HEK293 (cell line): ENCODE data around the gene PTX4.
"Not testable (repeated sequence)": the region's sequence is repeated elsewhere in the genome, so short reads cannot be mapped to it uniquely, and the experiment has no call there.

Source experiments
- CTCF ChIA-PET: fragments of 350-600 bp; formaldehyde crosslinking; extraction: SDS; loops from one replicate; lab custom pipeline; 2021; ENCODE audit warnings: antibody characterized with exemption; lab: Yijun Ruan, JAX
- POLR2A ChIA-PET: fragments of 300-600 bp; formaldehyde crosslinking; extraction: SDS; loops from one replicate; lab custom pipeline; 2020; ENCODE audit warnings: antibody characterized with exemption, inconsistent platforms; lab: Yijun Ruan, JAX
- H3K27ac ChIP-seq: fragments of 200-500 bp; sonication (Bioruptor generic); 2 replicates; pipeline ENCODE4 v1.5.1; 2014; ENCODE audit warnings: low read depth, low read length, control low read depth, inconsistent platforms; ENCODE audit errors: extremely low read depth
- H3K36me3 ChIP-seq, 2 experiments: fragments of 200-500 bp in 1 of 2; sonication (Bioruptor generic) in 1 of 2; 1 replicate in 1 of 2; 2 replicates in 1 of 2; pipeline ENCODE4 v1.5.1; 2014 to 2017; ENCODE audit warnings: inconsistent platforms in 2 of 2, low read length in 2 of 2; ENCODE audit not compliant: control insufficient read depth in 2 of 2, insufficient read depth in 1 of 2
- H3K4me1 ChIP-seq: fragments of 200-500 bp; sonication (Bioruptor generic); 2 replicates; pipeline ENCODE4 v1.5.1; 2014; ENCODE audit warnings: mild to moderate bottlenecking, low read length, inconsistent platforms; ENCODE audit not compliant: control insufficient read depth, insufficient read depth
- H3K4me3 ChIP-seq: 2 replicates; pipeline ENCODE4 v1.5.1; 2011; ENCODE audit warnings: low read depth, mild to moderate bottlenecking, control low read depth, low read length, moderate library complexity
- H3K9me3 ChIP-seq: fragments of 200-500 bp; sonication (Bioruptor generic); 2 replicates; pipeline ENCODE4 v1.5.1; 2014; ENCODE audit warnings: low read depth, low read length, inconsistent platforms; ENCODE audit not compliant: control insufficient read depth, insufficient read depth
- BCL11B ChIP-seq: fragments of 450-650 bp; formaldehyde crosslinking; IDR thresholded peaks from 2 replicates; pipeline ENCODE4 v1.5.1; 2016; ENCODE audit warnings: low read depth, missing biosample characterization, missing genetic modification characterization
- BCL6B ChIP-seq: fragments of 450-650 bp; formaldehyde crosslinking; IDR thresholded peaks from 2 replicates; pipeline ENCODE4 v1.5.1; 2017; ENCODE audit warnings: missing biosample characterization, missing genetic modification characterization
- EGR2 ChIP-seq: fragments of 450-650 bp; formaldehyde crosslinking; IDR thresholded peaks from 2 replicates; pipeline ENCODE4 v1.5.1; 2016; ENCODE audit warnings: low read depth, missing biosample characterization, missing genetic modification characterization
- GLI2 ChIP-seq: fragments of 450-650 bp; formaldehyde crosslinking; IDR thresholded peaks from 2 replicates; pipeline ENCODE4; 2017; ENCODE audit warnings: missing biosample characterization, missing genetic modification characterization, low read depth, borderline replicate concordance
- HOXD13 ChIP-seq: sonication (generic); formaldehyde crosslinking; IDR thresholded peaks from 2 replicates; pipeline ENCODE4 v1.8.0; 2022; ENCODE audit warnings: missing genetic modification reagents, borderline replicate concordance
- IKZF3 ChIP-seq: fragments of 450-650 bp; IDR thresholded peaks from 2 replicates; pipeline ENCODE4 v1.5.0; 2018; ENCODE audit warnings: missing biosample characterization, mild to moderate bottlenecking, missing genetic modification characterization, moderate library complexity
- SP2 ChIP-seq: fragments of 450-650 bp; formaldehyde crosslinking; IDR thresholded peaks from 2 replicates; pipeline ENCODE4 v1.5.1; 2016; ENCODE audit warnings: missing biosample characterization, missing genetic modification characterization
- TSHZ1 ChIP-seq: fragments of 450-650 bp; formaldehyde crosslinking; IDR thresholded peaks from 2 replicates; pipeline ENCODE4 v1.5.1; 2016; ENCODE audit warnings: missing biosample characterization, missing genetic modification characterization, borderline replicate concordance
- ZBTB11 ChIP-seq: fragments of 450-650 bp; formaldehyde crosslinking; conservative IDR thresholded peaks from 2 replicates; pipeline ENCODE4 v1.5.1; 2016; ENCODE audit warnings: low read depth, missing biosample characterization, missing genetic modification characterization
- ZBTB8A ChIP-seq: fragments of 450-650 bp; formaldehyde crosslinking; IDR thresholded peaks from 2 replicates; pipeline ENCODE4 v1.5.1; 2016; ENCODE audit warnings: missing biosample characterization, missing genetic modification characterization
- ZFHX2 ChIP-seq: fragments of 450-650 bp; formaldehyde crosslinking; conservative IDR thresholded peaks from 2 replicates; pipeline ENCODE4 v1.5.1; 2016; ENCODE audit warnings: missing biosample characterization, missing genetic modification characterization
- ZFP3 ChIP-seq: fragments of 450-650 bp; formaldehyde crosslinking; IDR thresholded peaks from 2 replicates; pipeline ENCODE4 v1.5.1; 2016; ENCODE audit warnings: low read depth, missing biosample characterization, missing genetic modification characterization
- ZIC2 ChIP-seq: fragments of 450-650 bp; formaldehyde crosslinking; IDR thresholded peaks from 2 replicates; pipeline ENCODE4 v1.5.1; 2016; ENCODE audit warnings: missing biosample characterization, missing genetic modification characterization
- ZNF266 ChIP-seq: fragments of 450-650 bp; formaldehyde crosslinking; IDR thresholded peaks from 2 replicates; pipeline ENCODE4 v1.5.1; 2016; ENCODE audit warnings: missing biosample characterization, missing genetic modification characterization, low read depth
- ZNF394 ChIP-seq: fragments of 450-650 bp; formaldehyde crosslinking; IDR thresholded peaks from 2 replicates; pipeline ENCODE4 v1.5.1; 2016; ENCODE audit warnings: missing biosample characterization, missing genetic modification characterization, mild to moderate bottlenecking, moderate library complexity, borderline replicate concordance
- ZNF558 ChIP-seq: fragments of 450-650 bp; formaldehyde crosslinking; IDR thresholded peaks from 2 replicates; pipeline ENCODE4 v1.5.1; 2016; ENCODE audit warnings: missing biosample characterization, missing genetic modification characterization
- ZNF585B ChIP-seq: fragments of 450-650 bp; formaldehyde crosslinking; IDR thresholded peaks from 2 replicates; pipeline ENCODE4 v1.5.1; 2016; ENCODE audit warnings: missing biosample characterization, missing genetic modification characterization
- ZNF843 ChIP-seq: fragments of 450-650 bp; formaldehyde crosslinking; IDR thresholded peaks from 2 replicates; pipeline ENCODE4 v1.5.1; 2016; ENCODE audit warnings: missing biosample characterization, missing genetic modification characterization
- ZSCAN23 ChIP-seq: fragments of 450-650 bp; formaldehyde crosslinking; IDR thresholded peaks from 2 replicates; pipeline ENCODE4 v1.5.1; 2016; ENCODE audit warnings: missing biosample characterization, missing genetic modification characterization
- TF ChIP-seq, protein P1 (sequence below): fragments of 450-650 bp; formaldehyde crosslinking; IDR thresholded peaks from 2 replicates; pipeline ENCODE4 v1.5.1; 2016; ENCODE audit warnings: missing biosample characterization, missing genetic modification characterization

Gene PTX4

DNA sequence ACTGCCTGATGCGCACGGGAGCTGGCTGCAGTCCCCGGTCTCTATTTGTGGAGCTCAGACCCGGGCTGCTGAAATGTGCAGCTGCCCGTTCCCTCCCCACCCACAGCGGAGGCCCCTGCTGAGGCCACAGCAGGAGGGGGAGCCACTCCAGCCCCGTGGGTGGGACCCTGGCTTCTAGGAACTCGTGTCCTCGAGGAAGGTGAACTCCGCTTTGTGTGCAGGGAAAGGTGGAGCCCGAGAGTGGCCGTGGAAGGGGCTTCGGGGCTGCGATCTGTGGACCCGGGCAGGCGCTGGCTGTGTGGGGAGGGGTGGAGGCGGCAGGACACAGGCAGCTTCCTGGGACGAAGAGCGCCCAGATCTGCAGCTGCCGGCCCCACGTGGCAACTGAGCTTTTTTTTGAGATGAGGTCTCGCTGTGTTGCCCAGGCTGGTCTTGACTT lies 47.3 kb downstream of the PTX4 start:
- Histone ChIP-seq H3K4me3 (no peak overlapping the region), H3K36me3 (peaks cover 0 to under 1% of the 10 kb centered on the region in 2 experiments; a peak in 1 of 3 replicates), H3K4me1 (no peaks in the 10 kb centered on the region), H3K9me3 (no peaks in the 10 kb centered on the region), H3K27ac (no peak overlapping the region)
- TF ChIP-seq BCL6B (tag by site-specific recombination) = 0 out of 2 replicates have a peak, but pooled peaks have one; percentile 21
- TF ChIP-seq ZFHX2 (tag by site-specific recombination) = peak; percentile 25; the same call in 1 of the 2 replicates
- no peak for TF ChIP-seq ZBTB11 (tag by site-specific recombination)
- peak; percentile 60; the same call in 1 of the 2 replicates for TF ChIP-seq EGR2 (tag by site-specific recombination)
- peak; percentile 48 for TF ChIP-seq ZIC2
- TF ChIP-seq HOXD13 (CRISPR knock-in tag) = no peak
- ChIA-PET CTCF (no interaction called here), POLR2A (no interaction called here)

GRCh38 chr16:1439699-1440074 lies 49.1 kb downstream of the PTX4 start:
- H3K9me3 ChIP-seq, H3K4me3 ChIP-seq, CTCF ChIA-PET, H3K36me3 ChIP-seq, H3K4me1 ChIP-seq, H3K27ac ChIP-seq: not testable (repeated sequence)
- TF ChIP-seq ZNF394 (tag by site-specific recombination) (0 out of 2 replicates have a peak, but pooled peaks have one; percentile 15), ZIC2 (peak; percentile 52; the same call in 1 of the 2 replicates)
- POLR2A ChIA-PET = interaction anchor here (1.7 kb wide), 1 partner anchor 19 kb away, joined by 5 read pairs; the partner anchor contains the start of gene UQCC4

DNA sequence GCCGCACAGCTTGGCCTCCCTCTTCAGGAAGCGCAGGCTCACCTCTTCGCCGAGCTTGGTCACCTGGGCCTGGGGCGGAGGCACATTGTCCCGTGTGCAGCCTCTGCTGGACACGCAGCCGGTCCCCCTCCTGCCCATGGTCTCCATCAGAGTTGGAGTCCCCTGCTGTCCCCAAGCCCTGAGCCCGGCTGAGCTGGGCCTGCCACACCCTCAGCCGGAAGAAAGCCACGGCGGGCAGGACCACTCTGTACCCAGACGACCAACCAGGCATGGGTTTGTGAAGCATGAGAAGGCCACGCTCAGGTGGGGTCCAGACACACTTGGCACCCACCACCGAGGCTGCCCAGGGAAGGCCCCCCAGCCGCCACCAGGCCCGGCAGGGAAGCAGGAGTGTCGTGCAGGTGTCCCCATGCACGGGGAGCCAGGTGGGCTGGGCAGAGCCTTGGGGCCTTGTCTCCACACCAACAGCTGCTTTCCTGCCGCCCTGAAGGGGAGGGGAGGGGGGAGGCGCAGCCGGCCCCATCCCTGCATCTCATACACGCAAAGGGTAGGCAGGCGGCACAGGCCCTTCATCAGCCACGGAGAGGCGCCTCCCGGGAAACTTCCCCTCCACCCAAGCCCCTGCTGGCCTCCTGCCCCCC lies 49.6 kb downstream of the PTX4 start:
- Histone ChIP-seq H3K36me3 (no peaks in the 10 kb centered on the region), H3K27ac (no peak overlapping the region), H3K4me1 (no peaks in the 10 kb centered on the region), H3K9me3 (no peaks in the 10 kb centered on the region), H3K4me3 (no peak overlapping the region)
- ChIA-PET POLR2A (interaction anchor here (1.2 to 1.7 kb wide), 2 partner anchors 8 to 19 kb away, joined by 3 to 5 read pairs; partner anchors contain the start of gene UQCC4), CTCF (no interaction called here)
- TF ChIP-seq BCL11B (tag by site-specific recombination) = no peak
- no peak for TF ChIP-seq ZBTB8A
- TF ChIP-seq SP2 (tag by site-specific recombination) = no peak
- no peak for TF ChIP-seq ZNF266 (tag by site-specific recombination)
- no peak for TF ChIP-seq GLI2 (tag by site-specific recombination)
- TF ChIP-seq ZNF585B (tag by site-specific recombination) = no peak
- TF ChIP-seq ZNF843 (tag by site-specific recombination) = no peak
- TF ChIP-seq IKZF3 (tag by site-specific recombination) = no peak
- TF ChIP-seq ZSCAN23 (tag by site-specific recombination) = no peak
- no peak for TF ChIP-seq ZNF558 (tag by site-specific recombination)
- TF ChIP-seq, protein P1, sequence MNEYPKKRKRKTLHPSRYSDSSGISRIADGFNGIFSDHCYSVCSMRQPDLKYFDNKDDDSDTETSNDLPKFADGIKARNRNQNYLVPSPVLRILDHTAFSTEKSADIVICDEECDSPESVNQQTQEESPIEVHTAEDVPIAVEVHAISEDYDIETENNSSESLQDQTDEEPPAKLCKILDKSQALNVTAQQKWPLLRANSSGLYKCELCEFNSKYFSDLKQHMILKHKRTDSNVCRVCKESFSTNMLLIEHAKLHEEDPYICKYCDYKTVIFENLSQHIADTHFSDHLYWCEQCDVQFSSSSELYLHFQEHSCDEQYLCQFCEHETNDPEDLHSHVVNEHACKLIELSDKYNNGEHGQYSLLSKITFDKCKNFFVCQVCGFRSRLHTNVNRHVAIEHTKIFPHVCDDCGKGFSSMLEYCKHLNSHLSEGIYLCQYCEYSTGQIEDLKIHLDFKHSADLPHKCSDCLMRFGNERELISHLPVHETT (tag by site-specific recombination) = no peak
- TF ChIP-seq ZFP3 (tag by site-specific recombination) = no peak
- TF ChIP-seq TSHZ1 = no peak
